GM19023 (cell line): ENCODE data around the gene FBXW4.

ENCODE experiments used
- ATAC-seq: cut with Tn5 transposase; IDR thresholded peaks from one replicate; pipeline ENCODE4 v1.9.1; 2021; ENCODE audit warnings: mild to moderate bottlenecking, moderate library complexity; ENCODE audit not compliant: unreplicated experiment

Gene FBXW4, protein sequence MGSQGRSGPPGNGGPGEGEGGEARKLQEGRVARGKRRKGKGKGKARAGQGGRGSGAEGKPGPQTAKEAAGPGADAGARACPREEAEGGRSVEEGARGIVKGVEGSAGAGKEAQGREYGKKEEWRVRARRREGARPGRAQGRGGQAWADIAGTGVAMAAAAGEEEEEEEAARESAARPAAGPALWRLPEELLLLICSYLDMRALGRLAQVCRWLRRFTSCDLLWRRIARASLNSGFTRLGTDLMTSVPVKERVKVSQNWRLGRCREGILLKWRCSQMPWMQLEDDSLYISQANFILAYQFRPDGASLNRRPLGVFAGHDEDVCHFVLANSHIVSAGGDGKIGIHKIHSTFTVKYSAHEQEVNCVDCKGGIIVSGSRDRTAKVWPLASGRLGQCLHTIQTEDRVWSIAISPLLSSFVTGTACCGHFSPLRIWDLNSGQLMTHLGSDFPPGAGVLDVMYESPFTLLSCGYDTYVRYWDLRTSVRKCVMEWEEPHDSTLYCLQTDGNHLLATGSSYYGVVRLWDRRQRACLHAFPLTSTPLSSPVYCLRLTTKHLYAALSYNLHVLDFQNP

DNA sequence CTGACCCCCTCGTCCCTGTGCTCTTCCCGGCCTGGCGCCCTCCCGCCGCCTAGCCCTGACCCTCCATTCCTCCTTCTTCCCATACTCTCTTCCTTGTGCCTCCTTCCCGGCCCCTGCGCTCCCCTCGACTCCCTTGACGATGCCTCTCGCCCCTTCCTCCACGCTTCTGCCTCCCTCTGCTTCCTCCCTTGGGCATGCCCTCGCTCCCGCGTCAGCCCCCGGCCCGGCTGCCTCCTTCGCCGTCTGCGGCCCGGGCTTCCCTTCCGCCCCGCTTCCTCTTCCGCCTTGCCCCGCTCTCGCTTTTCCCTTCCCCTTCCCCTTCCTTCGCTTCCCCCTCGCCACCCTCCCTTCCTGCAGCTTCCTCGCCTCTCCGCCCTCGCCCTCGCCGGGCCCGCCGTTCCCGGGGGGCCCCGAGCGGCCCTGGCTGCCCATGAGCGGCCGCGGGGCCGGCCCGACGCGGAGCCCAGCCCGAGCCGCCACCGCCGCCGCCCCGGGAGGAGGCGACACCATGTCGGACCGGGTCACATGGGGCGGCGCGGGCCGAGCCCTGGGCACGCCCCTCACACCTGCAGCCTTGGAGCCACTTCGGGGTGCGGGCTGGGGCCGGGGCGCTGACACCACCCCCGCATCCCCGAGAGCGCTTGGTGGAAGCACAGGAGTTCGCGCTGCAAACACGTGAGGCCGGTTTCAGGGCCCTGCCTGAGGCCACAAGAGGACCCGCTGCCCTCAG, at the start of gene FBXW4:
Gene FBXW4 (minus strand): TSS at position 497 of the 730 bp plus-strand sequence. CDS start 65 bp downstream, at position 432.
- ATAC-seq = peak; percentile 81

DNA sequence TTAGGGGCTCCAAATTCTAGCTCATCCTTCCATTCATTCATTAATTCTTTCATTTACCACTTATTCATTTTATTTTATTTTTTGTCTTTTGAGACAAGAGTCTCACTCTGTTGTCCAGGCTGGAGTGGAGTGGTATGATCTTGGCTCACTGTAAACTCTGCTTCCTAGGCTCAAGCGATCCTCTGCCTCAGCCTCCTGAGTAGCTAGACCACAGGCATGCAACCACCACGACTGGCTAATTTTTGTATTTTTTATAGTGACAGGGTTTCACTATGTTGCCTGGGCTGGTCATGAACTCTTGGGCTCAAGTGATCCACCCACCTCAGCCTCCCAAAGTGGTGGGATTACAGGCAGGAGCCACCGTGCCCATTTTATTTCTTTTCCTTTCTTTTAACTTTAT, 49.3 kb upstream of the FBXW4 start:
- ATAC-seq = no peak

DNA sequence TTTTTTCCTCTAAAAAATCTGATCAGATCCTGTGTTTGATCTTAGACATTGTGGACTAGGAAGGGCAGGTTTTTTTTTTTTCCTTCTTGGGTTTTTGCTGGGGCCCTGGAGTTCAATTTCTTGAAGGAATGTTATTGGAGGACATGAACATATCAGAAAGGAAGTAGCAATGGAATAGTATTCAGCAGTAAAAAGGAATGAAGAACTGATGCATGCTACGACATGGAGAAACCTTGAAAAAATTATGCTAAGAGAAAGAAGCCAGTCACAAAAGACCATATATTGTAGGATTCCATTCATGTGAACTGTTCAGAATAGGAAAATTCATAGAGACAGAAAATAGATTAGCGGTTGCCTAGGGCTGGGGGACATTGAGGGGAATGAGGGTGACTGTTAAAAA, 47.0 kb upstream of the FBXW4 start:
- no peak for ATAC-seq

DNA sequence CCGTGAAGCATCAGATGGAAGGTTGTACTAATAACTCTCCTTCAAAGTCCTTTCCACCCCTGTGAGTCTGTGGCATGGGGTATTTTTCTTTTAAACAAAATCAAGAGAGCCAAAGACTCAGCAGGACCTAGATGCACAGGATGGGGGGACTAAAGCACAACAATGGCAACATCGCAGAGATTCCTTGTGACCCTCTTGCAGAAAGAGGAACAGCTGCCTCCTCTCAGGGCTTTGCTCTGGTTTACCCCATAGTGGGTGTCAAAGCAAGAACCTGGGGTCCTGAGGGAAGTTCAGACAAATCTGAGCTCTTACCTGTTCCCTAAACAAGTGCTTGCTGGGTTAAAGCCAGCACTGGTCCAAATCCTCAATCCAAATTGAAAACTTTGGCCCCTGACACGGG, 41.7 kb upstream of the FBXW4 start:
- ATAC-seq = no peak

DNA sequence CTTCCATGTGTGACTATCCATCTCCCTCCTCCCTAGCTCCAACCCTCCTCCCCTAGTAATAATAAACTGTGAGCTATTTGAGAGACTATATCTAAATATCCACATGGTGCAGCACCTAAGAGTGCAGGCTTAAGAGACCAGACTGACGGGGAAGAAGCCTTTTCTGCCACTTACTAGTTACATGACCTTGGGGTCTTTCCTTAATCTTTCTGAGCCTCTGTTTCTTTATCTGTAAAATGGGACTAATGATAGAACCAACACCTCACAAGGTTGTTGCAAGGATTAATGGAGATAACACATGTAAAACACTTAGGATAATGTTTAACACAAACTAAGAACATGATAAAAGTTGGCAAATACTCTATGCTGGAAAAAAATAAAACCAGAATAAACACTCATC, 37.1 kb upstream of the FBXW4 start:
- ATAC-seq = no peak

DNA sequence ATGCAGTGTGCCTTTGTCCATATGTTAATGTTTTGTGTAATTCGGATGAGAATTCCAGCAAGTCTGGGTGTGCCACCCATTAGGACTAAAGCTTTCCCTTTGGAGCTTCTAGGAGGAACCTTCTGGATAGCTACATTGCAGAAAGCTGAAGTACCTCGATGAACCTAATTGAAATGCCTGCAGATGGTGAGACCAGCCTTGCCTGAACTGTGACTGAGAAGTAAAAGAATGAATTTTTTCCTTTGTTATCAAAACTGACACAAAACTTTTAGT, 31.1 kb upstream of the FBXW4 start:
- no peak for ATAC-seq

DNA sequence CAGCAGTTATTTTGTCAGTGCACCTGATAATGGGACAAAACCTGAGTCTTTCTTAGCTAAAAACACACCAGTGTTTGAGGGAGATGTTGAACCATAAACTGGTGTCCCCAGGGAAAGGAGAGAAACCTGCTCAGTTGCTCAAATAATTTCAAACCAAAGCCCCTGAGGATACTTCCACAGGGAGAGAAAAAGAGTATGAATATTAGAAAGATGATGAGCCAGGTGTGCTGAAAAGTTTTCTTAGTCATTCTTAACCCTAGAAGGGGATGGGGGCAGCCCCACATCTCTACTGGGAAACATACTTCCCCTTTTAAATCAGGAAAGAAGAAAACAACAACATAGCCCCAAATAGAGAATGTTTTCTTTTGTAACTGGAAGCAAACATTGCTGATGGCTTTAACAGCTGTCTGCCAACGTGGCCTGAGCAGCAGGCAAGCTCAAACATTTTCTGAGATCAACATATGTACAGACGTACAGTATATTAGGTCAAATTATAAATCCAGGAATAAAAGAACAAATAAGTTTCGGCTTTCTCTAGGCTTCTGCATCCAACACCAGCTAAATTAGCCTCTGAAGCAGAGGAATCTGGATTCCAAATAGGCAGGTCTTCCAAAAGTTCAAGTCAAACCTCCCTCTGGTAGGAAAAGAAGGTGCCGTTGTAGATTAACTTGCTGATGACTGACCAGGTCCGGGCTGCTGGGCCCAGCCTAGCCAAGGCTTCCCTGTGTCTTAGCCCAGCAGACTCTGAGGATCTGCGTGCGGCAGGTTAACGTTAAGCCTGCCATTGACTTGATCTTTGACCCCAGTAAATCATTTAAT, 30.5 kb upstream of the FBXW4 start:
- peak; percentile 52 for ATAC-seq

DNA sequence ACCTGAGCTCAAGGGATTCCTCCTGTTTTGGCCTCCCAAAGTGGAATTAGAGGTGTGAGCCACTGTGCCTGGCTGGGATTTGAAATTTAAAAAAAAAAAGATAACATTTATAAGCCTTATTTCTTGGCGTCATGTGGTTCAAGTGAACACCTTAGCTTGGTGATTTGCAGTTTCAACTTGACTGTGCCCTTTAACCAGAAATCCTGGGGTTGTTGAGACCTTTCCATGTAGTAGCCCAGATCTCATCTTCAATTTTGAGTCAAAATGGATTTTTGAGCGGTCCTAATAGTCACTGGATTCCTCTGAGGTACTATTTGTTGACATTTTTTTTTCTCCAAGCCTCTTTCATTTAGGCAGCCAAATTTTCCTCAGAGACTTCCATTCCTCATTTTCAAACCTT, 29.5 kb upstream of the FBXW4 start:
- ATAC-seq = no peak

DNA sequence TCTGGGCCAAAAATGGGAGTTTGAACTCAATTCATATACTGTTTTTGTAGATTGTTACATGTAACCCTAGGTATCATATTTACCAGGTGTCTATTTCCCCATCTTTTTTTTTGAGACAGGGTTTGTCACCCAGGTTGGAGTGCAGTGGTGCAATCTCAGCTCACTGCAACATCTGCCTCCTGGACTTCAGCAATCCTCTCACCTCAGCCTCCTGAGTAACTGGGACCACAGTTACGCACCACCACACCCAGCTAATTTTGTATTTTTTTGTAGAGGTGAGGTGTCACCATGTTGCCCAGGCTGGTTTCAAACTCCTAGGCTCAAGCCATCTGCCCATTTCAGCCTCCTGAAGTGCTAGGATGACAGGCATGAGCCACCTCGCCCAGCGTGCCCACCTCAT, 28.2 kb upstream of the FBXW4 start:
- no peak for ATAC-seq

DNA sequence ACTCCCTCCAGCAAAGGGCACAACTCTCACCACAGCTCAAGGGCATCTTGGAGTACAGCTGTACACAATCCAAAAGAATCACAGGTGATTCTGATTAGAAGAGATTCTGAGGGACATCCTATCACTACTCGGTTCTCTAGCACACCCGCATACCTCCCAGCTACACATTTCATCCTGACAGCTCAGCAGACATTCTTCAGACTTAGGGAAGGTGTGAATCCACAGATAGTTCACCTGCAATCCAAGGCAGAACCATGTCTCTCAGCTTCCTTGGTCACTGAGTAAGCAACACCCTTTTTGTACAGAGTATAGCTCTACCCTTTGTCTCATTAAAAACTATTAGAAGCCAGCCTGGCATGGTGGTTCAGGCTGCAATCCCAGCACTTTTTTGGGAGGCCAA, 26.8 kb upstream of the FBXW4 start:
- ATAC-seq = no peak

DNA sequence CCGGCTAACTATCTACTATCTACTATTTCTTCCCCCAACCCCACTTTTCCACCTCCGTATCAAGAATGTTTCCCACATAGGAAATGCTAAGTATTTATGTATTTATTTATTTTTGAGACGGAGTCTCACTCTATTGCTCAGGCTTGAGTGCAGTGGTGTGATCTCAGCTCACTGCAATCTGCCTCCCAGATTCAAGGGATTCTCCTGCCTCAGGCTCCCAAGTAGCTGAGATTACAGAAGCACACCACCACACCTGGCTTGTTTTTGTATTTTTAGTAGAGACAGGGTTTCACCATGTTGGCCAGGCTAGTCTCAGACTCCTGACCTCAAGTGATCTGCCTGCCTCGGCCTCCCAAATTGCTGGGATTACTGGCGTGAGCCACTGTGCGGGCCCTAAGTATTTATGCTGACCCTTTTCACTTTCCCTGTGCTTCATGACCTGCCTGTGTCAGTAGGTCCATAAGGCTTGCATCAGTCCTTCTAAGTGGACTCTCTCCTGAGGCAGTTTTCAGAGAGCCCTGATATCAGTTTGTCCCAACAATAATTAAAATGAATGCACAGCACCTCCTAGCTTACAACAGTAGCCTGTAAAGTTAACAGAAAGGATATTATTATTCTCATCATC, 25.7 kb upstream of the FBXW4 start:
- ATAC-seq = no peak

DNA sequence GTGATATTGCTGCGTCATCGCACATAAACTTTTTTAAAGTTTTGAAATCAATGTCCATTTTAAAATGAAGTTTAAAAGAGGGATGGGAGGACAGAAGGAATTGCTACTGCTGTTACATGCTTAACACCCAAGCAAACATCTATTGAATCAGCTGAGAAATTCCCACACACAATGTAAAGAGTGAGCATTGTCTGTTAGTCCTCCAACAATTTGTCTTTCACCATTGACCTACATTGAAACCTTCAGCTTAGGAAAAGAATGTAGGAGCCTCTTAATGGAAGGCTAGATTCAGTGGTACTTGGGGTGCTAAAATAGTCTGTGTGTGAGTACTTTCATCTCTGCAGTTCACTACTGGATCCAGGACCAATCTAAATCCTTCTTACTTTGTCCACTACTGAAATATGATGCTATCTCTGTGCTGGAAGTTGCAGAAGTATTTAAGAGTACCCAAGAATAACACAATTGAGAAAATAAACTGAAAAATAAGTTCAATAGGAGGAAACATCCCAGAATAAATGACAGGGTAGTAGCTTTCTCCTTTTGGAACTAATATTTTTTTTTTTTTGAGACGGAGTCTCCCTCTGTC, 23.8 kb upstream of the FBXW4 start:
- no peak for ATAC-seq

DNA sequence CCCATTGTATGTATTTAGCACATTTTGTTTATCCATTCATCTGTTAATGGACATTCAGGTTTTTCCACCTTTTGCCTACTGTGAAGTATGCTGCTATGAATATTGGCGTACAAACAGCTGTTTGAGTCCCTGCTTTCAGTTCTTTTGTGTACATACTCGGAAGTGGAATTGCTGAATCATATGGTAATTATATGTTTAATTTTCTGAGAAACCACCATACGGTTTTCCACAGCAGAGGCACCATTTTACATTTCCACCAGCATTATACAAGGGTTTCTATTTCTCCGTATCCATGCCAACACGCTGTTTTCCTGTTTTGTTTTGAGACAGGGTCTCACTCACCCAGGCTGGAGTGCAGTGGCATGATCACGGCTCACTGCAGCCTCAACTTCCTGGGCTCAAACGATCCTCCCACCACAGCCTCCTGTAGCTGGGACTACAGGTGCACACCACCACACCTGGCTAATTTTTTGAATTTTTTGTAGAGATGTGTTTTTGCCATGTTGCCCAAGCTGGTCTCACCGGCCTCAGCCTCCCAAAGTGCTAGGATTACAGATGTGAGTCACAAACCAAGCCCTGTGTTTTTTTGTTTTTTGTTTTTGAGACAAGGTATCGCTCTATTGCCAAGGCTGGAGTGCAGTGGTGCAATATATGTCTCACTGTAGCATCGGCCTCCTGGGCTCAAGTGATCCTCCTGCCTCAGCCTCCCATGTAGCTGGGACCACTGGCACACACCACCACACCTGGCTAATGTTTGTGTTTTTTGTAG, 22.1 kb upstream of the FBXW4 start:
- no peak for ATAC-seq

DNA sequence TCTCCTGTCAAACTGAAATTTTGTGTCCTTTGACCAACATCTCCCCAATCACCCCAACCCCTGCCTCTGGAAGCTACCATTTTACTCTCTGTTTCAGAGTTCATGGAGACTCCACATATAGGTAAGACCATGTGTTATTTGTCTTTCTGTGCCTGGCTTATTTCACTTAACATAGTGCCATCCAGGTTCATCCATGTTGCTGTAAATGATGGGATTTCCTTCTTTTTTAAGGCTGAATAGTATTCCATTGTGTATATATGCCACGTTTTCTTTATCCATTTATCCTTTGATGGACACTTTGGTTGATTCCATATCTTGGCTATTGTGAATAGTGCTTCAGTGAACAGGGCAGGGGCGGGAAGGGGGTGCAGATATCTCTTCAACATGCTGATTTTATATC, 18.0 kb upstream of the FBXW4 start:
- ATAC-seq = no peak

DNA sequence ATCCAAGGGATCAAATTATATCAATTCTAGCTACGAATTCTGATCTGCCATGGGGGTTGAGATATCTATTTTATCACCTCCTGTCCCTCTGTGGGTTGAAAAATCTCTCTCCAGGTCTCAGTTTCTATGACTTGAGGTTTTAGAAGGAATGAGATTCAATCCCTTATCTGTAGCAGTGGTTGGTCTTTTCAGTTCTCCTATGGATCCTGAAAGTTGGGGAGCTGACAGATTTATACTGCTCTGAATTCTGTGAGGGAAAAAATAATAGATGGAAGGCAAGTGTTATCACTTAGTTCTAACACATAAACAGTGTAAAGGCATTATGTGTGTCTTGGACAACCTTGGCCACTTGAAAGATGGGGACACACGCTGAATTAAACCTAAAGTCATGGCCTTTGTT, 15.8 kb upstream of the FBXW4 start:
- ATAC-seq = no peak

DNA sequence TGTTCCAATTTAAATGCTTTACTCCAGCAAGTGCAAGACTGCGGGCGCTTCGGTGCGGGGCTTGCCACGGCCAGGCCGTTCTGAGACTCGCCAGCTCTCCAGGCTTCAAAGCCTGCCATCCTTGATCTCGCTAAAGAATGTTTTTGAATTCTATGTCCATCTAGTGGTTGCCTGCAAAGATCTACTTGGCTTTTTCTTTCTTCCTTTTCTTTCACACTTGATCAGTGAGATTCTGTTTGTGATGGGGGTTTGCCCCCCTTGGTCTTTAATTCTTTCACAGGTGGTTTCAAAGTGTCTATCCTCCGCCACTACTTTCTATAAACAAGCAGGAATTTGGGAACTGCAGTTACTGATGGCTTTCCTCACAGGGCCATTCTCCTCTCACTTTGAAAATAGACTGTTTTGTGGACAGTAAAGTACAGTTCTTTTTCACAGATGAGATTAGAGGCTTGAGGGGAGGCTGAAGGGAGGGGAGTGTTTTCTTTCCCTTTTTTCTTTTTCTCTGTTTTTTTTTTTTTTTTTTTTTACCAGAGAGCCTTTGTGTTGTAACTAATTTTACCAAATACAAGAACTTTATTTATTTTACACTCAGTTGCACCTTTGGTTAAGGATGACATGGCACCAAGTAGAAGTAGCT, 15.2 kb upstream of the FBXW4 start:
- no peak for ATAC-seq

DNA sequence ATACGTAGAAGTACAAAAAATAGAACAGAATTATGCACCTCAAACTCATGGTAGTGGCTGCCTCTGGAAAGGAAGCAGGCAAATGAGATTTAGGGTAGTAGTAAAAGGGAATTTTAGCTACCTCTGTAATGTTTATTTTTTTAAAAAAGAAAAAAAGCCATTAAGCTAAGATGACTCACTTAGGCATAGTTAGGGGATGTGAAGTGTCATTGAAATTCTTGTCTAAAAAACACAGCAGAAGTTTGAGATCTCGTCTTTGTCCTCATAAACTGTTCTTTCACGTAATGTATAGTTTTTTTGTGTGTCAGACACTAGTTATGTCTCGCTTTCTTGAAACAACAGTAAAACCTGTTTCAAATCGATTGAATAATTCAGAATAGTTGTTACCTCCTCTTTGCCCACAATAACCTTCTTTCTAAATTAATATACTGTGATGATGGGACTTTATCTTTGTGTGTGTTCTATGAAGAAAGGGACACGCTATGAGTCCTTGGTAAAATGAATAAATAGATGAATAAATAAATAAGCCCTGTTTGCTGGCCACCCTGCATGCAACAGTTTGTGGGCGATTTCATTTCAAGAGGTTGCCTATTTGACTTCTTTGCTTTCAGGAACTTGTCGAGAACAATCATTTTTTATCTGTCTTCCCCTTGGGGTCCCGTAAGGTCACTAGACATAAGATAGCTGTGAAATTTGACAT, 14.5 kb upstream of the FBXW4 start:
- no peak for ATAC-seq

DNA sequence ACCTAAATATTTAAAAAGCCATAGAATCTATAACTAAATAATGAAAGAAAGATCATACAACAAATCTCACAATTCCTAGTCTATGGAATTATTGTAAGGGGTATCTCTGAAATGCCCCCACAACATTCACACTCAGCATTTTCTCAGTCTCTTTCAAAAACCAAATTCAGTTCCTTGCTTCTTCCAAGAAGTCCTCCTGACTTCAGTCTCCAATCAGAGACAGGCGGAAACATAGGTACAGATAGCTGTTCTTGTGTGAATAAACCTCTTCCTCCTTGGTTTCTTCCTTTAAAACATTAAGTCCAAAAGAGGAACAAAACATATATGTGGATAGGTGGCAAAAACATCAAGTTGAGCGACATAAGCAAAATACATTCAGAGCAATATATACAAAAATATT, 13.9 kb upstream of the FBXW4 start:
- ATAC-seq = no peak

DNA sequence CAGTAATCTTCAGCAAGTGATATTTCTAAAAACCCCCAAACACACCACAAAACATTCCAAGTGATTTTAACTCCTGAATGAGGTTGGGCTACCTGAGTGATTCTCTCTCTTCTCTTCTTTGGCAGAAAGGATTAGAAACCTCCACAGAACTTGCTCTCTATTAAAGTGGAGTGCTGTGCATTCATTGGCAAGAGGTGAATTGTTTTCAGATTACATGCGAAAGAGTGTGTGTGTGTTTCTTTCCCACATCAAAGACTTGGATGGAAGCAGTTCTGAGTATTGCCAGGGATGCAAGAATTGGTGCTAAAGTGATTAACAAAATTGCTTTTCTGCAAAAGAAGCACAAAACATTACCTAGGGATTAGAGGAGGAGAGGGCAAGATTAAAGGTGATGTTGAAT, 13.1 kb upstream of the FBXW4 start:
- no peak for ATAC-seq
